ENCODE results near the gene XKR7.

XKR7 gene

DNA sequence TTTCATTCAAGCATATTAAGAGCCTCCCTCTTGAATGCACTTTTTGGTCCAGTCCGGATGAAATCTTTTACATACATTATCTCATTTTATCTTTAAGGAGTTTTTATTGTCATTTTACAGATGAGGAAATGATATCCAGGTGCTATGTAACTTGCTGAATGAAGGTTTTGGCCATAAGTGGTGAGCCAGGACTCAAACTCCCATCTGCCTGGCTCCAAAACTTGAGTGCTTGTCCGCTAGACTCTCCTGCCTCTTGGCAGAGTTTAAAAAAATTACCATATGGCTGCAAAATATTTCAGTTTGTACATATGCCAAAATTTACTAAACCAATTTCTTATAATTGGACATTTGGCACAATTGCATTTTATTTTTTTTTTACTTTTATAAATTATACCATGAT is 28.3 kb upstream of the XKR7 start:
- FAIRE-seq (no peak), DNase-seq (ENCODE audit: low spot score) (no peak)

DNA sequence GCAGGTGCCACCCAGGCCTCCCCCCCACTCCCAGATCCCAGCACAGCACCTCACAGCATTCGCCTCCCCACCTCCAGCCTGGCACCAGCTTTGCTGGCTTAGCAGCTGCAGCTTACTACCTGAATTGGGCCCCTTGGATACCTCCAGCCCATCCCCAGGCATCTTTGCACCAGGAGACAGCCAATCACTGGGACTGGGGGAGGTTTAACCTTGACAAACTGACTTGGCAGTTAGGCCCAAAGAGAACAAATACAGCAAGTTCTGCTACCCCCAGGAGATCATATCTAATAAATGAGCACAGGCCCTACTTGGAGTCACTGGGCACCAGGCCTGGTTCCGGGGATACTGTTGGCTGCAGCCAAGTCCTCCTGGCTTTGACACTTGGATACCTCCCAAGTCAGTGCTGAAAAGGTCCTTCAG is 24.9 kb upstream of the XKR7 start:
- FAIRE-seq, result no peak
- no peak for DNase-seq (ENCODE audit: low spot score)

DNA sequence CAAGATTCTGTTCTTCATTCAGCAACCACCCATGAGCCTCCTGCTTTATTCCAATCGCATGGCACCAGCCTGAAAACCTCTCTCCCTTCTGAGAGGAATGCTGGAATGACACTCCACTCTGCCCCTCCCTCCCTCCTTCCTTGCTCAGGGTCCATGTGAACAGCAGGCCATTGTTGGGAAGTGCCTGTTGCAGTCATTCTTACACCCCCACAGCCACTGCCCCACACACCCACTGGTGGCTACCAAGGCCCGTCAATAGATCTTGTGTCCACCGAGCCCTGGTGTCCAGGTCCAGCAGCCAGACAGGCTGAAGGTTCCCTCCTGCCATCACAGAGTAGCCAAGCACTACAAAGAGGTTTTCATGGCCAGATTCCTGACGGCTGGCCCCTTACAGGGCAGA is 22.6 kb upstream of the XKR7 start:
- FAIRE-seq (no peak), DNase-seq (ENCODE audit: low spot score) (no peak)

DNA sequence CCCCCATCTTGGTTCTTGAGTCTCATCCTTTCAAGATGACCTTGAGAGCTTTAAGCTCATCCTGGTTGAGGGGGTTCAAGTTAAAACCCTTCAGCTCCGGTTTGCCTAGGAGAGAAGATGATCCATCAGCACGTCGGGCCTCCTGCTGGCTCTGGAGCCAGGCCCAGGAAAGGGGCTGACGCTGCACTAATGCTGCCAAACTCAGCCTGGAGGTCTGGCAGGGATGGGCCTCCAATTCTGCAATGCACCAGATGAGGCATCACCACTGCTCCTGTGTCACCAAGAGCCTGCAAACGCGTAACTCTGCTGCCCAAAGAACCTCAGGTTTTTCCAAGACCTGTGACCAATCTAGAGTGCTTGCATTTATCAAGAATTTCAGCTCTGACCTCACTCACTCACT is 22.2 kb upstream of the XKR7 start:
- DNase-seq (ENCODE audit: low spot score), result no peak
- no peak for FAIRE-seq

DNA sequence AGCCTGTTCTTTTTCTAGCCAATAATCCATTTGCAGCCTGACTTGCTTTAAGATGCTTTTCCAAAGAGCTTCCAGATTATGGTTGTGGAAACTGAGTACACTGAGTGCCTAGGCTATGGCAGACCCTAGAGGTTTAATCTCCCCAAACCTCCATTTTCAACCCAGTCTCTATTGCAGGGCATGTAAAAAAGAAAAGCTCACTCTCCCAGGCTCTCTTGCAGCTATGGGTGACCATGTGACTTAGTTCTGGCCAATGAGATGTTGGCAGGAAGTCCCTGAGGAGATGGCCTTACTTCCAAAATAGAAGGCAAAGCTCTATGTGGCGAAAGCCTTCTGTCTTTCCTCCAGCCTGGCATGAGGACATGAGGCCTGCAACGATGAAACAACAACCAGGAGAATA is 19.9 kb upstream of the XKR7 start:
- DNase-seq (ENCODE audit: low spot score) (no peak), FAIRE-seq (no peak)

DNA sequence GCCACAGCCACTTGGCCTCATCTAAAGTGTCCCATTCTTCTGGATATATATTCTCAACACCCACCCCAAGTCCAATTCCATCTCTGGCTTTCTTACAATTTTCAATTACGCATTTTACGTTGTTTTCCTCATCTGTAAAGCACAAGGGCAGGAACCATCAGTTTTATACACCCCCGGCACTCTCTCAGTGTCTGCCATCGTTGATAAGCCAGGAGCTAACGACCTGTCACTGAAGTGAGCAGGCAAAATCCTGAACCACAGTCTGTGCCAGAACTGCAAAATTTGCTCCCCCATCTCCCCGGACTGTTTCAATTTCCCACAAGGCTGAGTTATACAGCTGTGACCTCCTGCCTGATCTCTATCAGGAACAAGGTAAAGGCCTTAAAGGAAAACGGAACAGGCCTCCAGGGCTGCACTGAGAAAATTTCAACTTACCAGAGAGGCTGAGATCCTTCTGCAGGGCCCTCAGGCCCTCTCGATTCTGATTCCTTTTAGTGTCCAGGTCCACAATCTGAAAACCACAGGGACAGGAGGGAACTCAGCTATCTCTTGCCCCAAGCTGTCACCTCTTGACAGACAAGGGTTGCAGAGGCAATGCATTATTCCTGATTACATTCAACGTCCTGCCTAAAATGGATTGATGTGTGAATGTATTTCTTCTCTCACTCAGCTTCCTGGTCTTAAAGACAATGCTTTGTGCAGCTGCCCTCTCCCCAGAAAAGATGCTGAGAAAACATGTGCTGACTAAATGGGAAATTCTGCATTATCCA is 17.9 kb upstream of the XKR7 start:
- FAIRE-seq (no peak), DNase-seq (ENCODE audit: low spot score) (no peak)

DNA sequence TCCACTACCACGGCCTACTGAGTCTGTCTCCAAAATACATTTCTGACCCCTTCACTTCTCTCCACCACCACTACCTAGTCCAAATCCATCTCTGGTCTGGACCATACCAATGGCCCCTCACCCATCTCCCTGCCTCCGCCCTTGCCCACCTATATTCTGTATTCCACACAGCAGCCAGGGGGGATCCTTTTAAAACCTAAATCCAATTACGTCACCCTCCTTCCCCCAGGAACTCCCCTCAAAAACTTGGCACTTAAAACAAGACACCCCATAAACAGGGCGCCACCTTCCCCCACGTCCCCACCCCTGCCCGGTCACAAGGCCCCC is 16.8 kb upstream of the XKR7 start:
- DNase-seq (ENCODE audit: low spot score), result no peak
- no peak for FAIRE-seq

DNA sequence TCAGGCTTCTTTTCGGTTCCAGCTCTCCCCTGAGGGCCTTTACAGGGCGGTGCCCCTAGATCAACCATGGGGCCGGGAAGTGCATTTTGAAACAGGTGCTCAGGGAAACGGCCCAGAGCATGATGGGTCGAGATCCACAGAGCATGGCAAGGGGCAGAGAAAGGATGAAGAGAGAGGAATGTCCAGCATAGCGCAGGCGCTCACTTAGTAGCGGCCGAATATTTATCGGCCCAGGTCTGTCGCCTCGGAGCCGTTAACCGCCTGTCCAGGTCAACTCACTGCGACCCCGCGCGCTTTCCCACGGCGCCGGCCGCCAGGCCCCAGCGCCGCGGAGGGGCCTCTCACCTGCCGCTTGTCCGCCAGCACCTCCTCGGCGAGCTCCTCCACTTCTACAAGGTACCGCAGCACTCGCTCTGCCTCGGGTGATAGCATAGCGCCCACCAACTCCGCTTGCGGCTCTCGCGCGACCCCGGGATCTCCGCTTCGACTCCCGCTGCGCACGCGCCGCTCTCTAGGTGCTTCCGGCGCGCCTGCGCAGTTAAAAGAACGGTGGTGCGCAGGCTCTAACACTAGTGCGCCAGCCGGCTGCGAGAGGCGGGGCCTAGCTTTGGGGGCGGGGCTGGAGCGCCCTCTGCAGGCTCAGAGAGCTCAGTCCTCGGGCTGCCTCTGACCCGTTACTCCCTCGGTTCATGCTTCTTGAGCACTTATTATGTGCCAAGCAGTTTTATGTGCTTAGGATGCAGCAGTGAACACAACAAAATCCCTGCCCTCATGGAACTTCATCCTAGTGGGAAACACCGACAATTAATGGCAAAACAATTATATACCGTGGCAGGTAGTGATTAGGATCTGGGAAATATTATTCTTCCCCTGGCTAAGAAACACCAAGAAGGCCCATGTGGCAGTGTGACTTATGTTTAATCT is 16.2 kb upstream of the XKR7 start, which contains the start of gene PDRG1:
Gene PDRG1, minus strand, starts transcription at position 517 of the 924 bp plus-strand sequence. Its CDS starts 85 bp downstream, at position 432.
- peak; percentile 99 for DNase-seq (ENCODE audit: low spot score)
- no peak for FAIRE-seq

DNA sequence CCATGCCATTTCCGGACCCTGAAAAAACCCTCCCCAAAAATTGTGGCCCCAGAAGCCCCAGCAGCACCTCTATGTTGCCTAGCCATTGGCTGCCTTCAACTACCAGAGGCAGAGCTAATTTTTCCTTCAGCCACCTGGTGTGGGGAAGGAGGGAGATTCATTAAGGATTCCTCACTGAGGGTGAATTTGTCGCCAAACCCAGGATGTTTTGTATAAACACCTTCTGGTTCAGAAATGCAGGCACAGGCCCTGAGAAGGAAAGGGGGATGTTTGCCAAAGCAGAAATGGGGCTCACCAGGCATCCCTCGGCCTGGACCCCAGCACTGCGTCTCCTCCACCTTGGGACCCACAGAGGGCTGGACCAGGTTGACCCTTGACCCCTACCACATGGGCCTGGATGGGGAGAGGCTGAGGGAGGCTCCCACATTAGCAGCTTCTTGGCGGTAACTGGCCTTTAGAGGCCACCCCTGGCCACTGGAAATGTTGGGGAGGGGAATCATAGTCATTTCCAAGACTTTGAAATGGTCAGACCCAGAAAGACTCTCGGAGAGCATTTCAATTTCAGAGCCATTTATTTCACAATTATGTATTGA is 14.3 kb upstream of the XKR7 start:
- DNase-seq (ENCODE audit: low spot score), result no peak
- no peak for FAIRE-seq

DNA sequence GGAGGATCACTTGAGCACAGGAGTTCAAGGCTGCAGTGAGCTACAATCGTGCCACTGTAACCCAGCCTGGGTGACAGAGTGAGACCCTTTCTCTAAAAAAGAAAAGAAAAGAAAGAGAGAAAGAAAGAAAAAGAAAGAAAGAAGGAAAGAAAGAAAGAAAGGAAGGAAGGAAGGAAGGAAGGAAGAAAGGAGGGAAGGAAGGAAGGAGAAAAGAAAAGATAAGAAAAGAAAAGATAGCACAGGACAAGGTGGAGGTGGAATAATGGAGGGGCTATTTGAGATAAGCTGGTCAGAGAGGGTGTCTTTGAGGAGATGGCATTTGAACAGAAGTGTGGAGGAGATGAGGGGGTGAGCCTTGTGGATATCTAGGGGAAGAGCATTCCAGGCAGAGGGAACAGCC is 13.5 kb upstream of the XKR7 start:
- DNase-seq (ENCODE audit: low spot score), result no peak
- FAIRE-seq, result no peak

DNA sequence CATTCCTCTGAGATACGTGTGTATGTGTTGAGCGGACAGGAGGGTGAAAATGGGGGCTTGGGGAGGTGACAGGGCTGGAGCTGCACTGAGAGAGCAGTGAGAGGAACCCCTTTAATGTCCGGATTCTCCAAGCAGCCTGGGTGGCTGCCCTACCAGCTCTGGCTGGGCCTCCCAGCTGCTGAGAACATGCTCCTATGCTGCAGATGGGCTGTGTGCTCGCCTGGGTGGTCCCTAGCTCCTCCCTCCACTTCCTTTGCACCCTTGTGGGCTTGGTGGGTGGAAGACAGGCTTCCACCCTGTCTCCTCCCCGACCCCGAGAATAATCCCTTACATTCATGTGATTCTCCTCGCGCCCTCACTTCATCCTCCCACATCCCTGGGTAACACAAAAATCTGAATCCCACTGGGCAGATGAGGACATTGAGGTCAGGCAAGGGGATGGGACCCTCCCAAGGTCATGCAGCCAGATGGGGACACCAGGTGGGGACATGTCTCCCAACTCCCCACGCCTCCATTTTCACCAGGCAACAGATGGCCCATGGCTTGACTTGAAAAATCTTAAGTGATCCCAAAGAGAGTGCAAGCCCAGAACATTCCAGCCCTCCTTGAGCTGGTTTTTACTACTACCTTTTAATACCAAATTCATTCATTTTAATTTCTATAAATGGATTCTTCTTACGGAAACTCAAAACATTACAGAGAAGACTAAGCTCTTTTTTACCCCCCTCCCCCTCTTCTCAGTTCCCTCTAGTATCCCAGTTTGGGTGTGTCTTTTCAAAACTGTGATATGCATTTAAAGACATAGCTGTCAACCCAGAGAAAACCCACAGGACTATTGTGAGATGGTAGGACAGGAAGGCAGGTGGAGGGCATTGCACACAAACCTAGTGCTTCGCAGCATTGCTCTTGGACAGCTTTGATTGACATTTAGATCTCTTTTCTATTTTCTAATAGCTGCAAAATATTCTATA is 11.1 kb upstream of the XKR7 start:
- DNase-seq (ENCODE audit: low spot score) (no peak), FAIRE-seq (no peak)

DNA sequence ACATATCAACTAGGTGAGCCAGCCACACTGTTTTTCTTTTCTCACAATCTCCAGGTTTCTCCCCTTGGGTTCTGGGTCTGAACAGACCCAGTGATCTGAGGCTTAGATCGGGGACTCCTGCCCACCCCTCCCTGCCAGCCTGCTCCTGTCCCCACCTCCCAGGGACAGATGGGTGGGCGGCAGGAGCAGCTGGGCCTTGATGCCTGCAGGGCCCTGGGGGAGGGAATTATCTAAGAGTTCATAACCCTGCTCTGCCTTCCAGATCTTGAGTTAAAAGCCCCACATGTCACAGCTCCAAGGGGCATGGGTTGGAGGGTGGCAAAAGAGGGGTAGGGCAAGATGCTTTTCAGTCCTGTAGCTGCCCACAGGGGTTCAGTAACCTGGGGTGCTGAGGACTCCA is 5.2 kb upstream of the XKR7 start:
- DNase-seq (ENCODE audit: low spot score), result no peak
- no peak for FAIRE-seq

DNA sequence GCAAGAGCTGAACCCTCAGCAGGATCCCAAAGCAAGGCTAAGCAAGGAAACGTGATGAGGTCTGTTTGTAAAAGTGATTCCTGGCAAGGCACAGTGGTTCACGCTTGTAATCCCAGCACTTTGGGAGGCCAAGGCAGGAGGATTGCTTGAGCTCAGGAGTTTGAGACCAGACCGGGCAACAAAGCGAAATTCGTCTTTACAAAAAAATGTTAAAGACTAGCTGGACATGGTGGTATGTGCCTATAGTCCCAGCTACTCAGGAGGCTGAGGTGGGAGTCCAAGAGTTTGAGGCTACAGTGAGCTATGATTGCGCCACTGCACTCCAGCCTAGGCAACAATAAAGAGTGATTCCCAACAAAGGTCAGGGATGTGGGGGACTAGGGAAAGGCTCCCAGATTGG is 4.1 kb upstream of the XKR7 start:
- no peak for DNase-seq (ENCODE audit: low spot score)
- no peak for FAIRE-seq

DNA sequence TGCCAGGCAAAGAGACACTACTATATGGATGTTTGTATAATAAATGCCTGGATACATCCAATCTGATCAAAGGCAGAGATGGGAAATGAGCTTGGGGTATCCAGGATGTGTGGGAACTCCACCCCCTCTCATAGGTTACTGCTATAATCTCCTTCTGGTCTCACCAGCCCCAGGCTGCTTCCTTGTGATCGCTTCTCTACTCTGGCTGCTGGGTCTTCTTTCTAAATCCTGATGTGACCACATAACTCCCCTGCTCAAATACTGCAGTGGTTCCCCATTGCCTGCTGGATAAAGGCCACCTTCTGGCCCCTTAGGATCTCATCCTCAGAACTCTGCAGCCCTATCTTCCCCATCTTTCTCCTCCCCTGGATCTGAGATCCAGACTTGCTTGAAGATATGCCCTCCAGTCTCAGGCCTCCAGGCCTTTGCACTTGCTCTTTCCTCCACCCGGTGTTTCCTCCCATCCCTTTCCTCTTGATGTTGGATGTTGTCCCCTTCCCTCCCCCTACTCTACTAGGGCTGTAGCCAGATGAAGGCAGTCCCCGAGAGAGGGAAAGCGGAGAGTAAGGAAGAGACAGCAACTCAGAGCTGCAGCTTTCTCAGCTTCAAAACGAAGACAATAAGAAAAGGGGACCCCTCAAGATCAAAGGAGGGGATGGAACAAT is 828 bp upstream of the XKR7 start:
- FAIRE-seq, result no peak

DNA sequence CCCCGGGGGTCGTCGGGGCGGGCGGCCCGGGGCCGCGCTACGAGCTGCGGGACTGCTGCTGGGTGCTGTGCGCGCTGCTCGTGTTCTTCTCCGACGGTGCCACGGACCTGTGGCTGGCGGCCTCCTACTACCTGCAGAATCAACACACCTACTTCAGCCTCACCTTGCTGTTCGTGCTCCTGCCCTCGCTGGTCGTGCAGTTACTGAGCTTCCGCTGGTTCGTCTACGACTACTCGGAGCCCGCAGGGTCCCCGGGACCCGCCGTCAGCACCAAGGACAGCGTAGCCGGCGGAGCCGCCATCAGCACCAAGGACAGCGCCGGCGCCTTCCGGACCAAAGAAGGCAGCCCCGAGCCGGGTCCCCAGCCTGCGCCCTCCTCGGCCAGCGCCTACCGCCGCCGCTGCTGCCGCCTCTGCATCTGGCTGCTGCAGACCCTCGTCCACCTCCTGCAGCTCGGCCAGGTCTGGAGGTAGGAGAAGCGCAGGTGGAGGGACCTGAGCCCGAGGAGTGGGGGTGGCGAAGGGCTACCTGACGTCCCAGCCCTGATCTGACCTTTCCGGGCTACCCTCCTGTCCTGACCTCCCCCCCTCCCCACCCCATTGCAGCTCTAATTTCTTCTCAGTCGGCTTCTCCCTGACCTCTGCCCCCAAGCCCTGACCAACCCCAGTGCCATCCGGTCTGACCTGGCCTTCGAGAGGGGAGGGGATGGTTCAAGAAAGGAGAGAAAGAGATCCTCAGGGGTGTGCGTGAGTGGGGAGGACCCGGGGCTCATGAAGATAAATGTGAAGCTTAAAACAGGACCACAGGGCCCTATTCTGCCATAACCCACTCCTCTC is 558 bp downstream of the XKR7 start:
- FAIRE-seq, result no peak
- peak; percentile 95 for DNase-seq (ENCODE audit: low spot score)

More for the DNA sequence above, 828 bp upstream of the XKR7 start:
- no peak for DNase-seq (ENCODE audit: low spot score)

DNA sequence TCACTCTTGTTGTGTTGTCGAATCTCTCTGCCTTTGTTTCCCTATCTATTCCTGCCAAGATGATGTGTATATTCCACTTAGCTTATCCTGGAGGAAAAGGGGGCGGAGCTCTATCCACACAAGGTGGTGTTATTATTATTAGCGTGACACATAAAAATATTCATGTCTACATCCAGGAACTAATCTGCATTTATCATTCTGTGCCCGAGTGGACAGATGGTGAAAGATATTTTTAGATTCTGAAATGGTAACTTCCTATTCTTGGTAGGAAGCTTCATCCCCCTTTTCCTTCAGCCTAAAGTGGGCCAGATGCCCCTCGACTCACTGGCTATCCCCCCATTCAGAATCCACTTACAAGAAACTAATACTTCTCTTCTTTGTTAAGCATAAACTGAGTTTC is 2.0 kb downstream of the XKR7 start:
- FAIRE-seq, result no peak
- DNase-seq (ENCODE audit: low spot score), result no peak

DNA sequence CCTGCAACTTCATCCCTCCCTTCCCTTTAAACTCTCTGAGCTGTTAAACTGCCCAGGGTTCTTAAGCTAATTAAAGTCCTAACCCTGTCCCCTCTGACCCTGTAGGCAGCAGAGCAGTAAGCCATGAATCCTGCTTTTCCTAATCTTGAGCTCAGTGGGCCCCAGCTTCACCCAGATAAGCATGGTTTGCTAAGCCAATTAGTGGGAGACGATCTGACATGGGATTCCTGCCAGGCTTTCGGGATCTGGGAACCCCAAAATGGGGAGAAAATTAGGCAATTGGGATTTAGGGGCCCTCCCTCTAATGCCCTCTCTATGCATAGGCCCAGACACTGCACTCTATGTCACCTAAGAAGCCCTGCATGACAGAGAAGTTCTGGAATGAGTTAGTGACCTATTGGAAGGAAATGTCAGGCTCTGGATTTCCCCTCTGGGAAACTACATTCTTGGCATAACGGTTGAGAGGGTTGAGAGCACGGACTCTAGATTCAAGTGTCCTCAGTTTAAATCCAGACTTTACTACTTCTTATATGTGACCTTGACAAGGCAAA is 4.6 kb downstream of the XKR7 start:
- FAIRE-seq, result no peak
- DNase-seq (ENCODE audit: low spot score), result no peak

DNA sequence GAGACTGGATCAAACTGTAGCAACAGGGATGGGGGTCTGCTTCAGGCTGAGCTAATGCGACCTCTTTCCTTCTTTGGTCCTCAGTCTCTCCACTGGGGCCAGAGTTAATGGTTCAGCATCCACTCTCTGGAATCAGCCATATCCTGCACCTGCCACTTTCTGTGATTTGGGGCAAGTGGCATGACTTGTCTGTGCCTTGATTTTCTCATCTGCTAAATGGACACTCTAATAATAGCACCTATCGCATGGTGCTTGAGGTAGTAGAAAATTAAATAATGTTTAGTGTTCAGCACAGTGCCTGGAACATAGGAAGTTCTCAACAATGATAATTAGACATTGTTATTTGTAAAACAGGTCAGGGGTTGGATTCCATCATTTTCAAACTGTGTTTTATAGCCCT is 6.3 kb downstream of the XKR7 start:
- DNase-seq (ENCODE audit: low spot score) (no peak), FAIRE-seq (no peak)

DNA sequence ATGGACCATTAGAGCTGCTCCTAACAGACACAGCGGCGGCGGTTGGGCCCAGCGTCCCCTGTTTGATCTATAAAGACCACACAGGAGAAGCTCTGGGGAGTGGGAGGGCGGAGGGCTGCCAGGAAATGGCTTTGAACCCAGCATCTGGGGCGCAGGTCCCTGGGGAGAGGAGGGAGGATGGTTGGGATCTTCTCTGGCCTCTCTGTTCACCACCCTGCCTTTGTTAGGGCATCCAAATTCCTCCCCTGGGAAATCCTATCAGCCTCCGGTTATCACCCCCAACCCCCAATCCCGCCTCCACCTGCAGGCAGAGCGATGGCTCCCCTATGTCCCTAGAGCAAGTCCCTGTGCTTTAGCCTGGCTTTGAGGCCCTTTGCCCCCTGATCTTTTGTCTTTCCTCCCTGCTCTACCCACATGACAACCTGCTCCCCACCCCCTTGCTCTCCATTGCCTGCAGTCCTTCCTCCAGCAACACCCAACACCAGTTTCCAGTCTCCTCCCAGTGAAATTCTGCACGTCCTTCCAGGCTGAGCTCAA is 7.1 kb downstream of the XKR7 start:
- FAIRE-seq (no peak), DNase-seq (ENCODE audit: low spot score) (no peak)
